Small intestine (tissue), 7 donors: ENCODE measurements around the gene SNX8. TPM values are rescaled to one million over a fixed set of nuclear protein-coding genes. Genes with fewer than 3 reads are reported as not detected.

Experiments
- DNase-seq, 2 donors: peaks; one replicate each; pipeline versions ENCODE4 v3.0.0 to v3.0.0-alpha.2; 2013
- FAIRE-seq: peaks from 2 replicates; lab custom pipeline; 2012; peaks lifted over from hg19 to GRCh38; lab: Jason Lieb, UNC
- H3K27ac ChIP-seq, 3 donors: one replicate each; pipeline ENCODE4 v1.5.1; 2013; ENCODE audit warnings: low read length in 2 of 3, mild to moderate bottlenecking in 2 of 3, control low read depth in 1 of 3, inconsistent platforms in 1 of 3, low read depth in 1 of 3, moderate library complexity in 1 of 3
- H3K27me3 ChIP-seq, 3 donors: one replicate each; pipeline ENCODE4 v1.6.1; 2013; ENCODE audit warnings: low read length in 3 of 3, inconsistent platforms in 1 of 3; ENCODE audit not compliant: control insufficient read depth in 3 of 3, insufficient read depth in 3 of 3
- H3K36me3 ChIP-seq, 3 donors: one replicate each; pipeline ENCODE4 v1.6.1; 2013; ENCODE audit warnings: low read length in 3 of 3, inconsistent platforms in 1 of 3, low read depth in 1 of 3, mild to moderate bottlenecking in 1 of 3, moderate library complexity in 1 of 3; ENCODE audit not compliant: control insufficient read depth in 3 of 3, insufficient read depth in 2 of 3
- H3K4me1 ChIP-seq, 3 donors: one replicate each; pipeline ENCODE4 v1.6.1; 2013; ENCODE audit warnings: low read length in 2 of 3, inconsistent platforms in 1 of 3, low read depth in 1 of 3, mild to moderate bottlenecking in 1 of 3, moderate library complexity in 1 of 3; ENCODE audit not compliant: control insufficient read depth in 3 of 3, insufficient read depth in 2 of 3
- H3K4me3 ChIP-seq, 3 donors: one replicate each; pipeline ENCODE4 v1.5.1; 2013; ENCODE audit warnings: low read length in 3 of 3, control low read depth in 1 of 3, inconsistent platforms in 1 of 3, low read depth in 1 of 3, mild to moderate bottlenecking in 1 of 3, moderate library complexity in 1 of 3
- H3K9me3 ChIP-seq, 2 donors: one replicate each; pipeline ENCODE4 v1.6.1; 2013; ENCODE audit warnings: low read depth in 1 of 2, low read length in 1 of 2; ENCODE audit not compliant: control insufficient read depth in 2 of 2, insufficient read depth in 1 of 2
- WGBS, 3 donors: extraction: QIAGEN DNeasy Blood & Tissue Kit; methylation state at CpG; one replicate each; pipeline ENCODE4 v1.1.7; 2013; 5-methylcytosine and 5-hydroxymethylcytosine counted together
- polyA plus RNA-seq, 4 donors: library from polyadenylated mRNA; stranded (reverse) in 3 of 4; unstranded in 1 of 4; fragments of 200-250 nt in 3 of 4; fragments of 120-200 nt in 1 of 4; gene quantifications; one replicate each; pipeline versions ENCODE4 v1.2.1 to v1.2.3, GENCODE V29; 2013
- donor health status: healthy with polysubstance abuse.
- donor health status: control.
- donor health status: control.
- donor health status: Bipolar disorder and iron deficiency.
- donor health status: healthy.

The SNX8 gene
- polyA plus RNA-seq, 4 donors = 17.5 to 39.7 (median 19.2) TPM

- DNase-seq = no peak
- Histone ChIP-seq H3K36me3 (peaks cover 0 to 38% (median 0%) of the 10 kb centered on the region in 3 donors), H3K27me3 (no peaks in the 10 kb centered on the region), H3K27ac (no peak overlapping the region), H3K4me3 (no peak overlapping the region), H3K4me1 (peaks cover 0 to 24% (median 3%) of the 10 kb centered on the region in 3 donors), H3K9me3 (no peaks in the 10 kb centered on the region)
- no peak for FAIRE-seq
- 78 to 86% (median 80%) methylated on average over 33 to 36 of the region's 36 CpGs for WGBS, 3 donors
These were observed 66.9 kb downstream of the SNX8 start for GRCh38 chr7:2247141-2247995.

- DNase-seq (no peak), FAIRE-seq (no peak)
- H3K9me3 ChIP-seq = no peaks in the 10 kb centered on the region
- peaks cover 0 to 27% (median 3%) of the 10 kb centered on the region in 3 donors for H3K4me1 ChIP-seq
- no peak overlapping the region for H3K4me3 ChIP-seq
- 66 to 81% (median 81%) methylated on average over 22 of the region's 22 CpGs for WGBS, 3 donors
- no peaks in the 10 kb centered on the region for H3K27me3 ChIP-seq
- no peak overlapping the region for H3K27ac ChIP-seq
- H3K36me3 ChIP-seq = peaks cover 0 to 26% (median 0%) of the 10 kb centered on the region in 3 donors
These were observed 68.2 kb downstream of the SNX8 start for GRCh38 chr7:2245883-2246675.

- H3K9me3 ChIP-seq = no peaks in the 10 kb centered on the region
- FAIRE-seq = no peak
- no peaks in the 10 kb centered on the region for H3K27me3 ChIP-seq
- peaks cover 0 to 17% (median 0%) of the 10 kb centered on the region in 3 donors for H3K36me3 ChIP-seq
- DNase-seq = peak in 1 of 2 donors; percentile 47
- H3K27ac ChIP-seq = peak overlapping the region in 1 of 3 donors; percentile 18
- WGBS, 3 donors = 67 to 83% (median 69%) methylated on average over 25 of the region's 25 CpGs
- H3K4me3 ChIP-seq = no peak overlapping the region
- H3K4me1 ChIP-seq = peaks cover 0 to 28% (median 3%) of the 10 kb centered on the region in 3 donors
These were observed 69.7 kb downstream of the SNX8 start for GRCh38 chr7:2244404-2244995.

- H3K36me3 ChIP-seq = peaks cover 2 to 20% (median 6%) of the 10 kb centered on the region in 3 donors
- H3K27me3 ChIP-seq = no peaks in the 10 kb centered on the region
- 77 to 89% (median 85%) methylated on average over 12 of the region's 12 CpGs for WGBS, 3 donors
- no peaks in the 10 kb centered on the region for H3K9me3 ChIP-seq
- FAIRE-seq (no peak), DNase-seq (no peak)
- H3K27ac ChIP-seq = no peak overlapping the region
- H3K4me1 ChIP-seq = peaks cover 0 to 28% (median 3%) of the 10 kb centered on the region in 3 donors
- no peak overlapping the region for H3K4me3 ChIP-seq
These were observed 70.8 kb downstream of the SNX8 start for GRCh38 chr7:2243458-2243857.

GRCh38 chr7:2242541-2243429 is 71.5 kb downstream of the SNX8 start:
- DNase-seq (peak; percentile 25 to 47), FAIRE-seq (no peak)
- Histone ChIP-seq H3K9me3 (no peaks in the 10 kb centered on the region), H3K4me3 (peak overlapping the region; percentile 71 to 99 (median 97)), H3K27ac (peak overlapping the region in 1 of 3 donors; percentile 60), H3K4me1 (peaks cover 0 to 28% (median 3%) of the 10 kb centered on the region in 3 donors), H3K27me3 (no peaks in the 10 kb centered on the region), H3K36me3 (peaks cover 8 to 27% (median 12%) of the 10 kb centered on the region in 3 donors)
- 13 to 22% (median 16%) methylated on average over 21 of the region's 21 CpGs for WGBS, 3 donors

- H3K4me3 ChIP-seq = peak within 1 kb of the TSS; percentile 71 to 99 (median 97)
- no peaks in the 10 kb centered on the region for H3K9me3 ChIP-seq
- peaks cover 0 to 28% (median 3%) of the 10 kb centered on the region in 3 donors for H3K4me1 ChIP-seq
- DNase-seq (peak; percentile 78 to 91), FAIRE-seq (no peak)
- peak within 1 kb of the TSS in 1 of 3 donors; percentile 60 for H3K27ac ChIP-seq
- 0 to 1% (median 0%) methylated on average over 71 to 81 of the region's 81 CpGs for WGBS, 3 donors
- H3K27me3 ChIP-seq = no peaks in the 10 kb centered on the region
- peaks cover 9 to 36% (median 12%) of the 10 kb centered on the region in 3 donors for H3K36me3 ChIP-seq
These were observed 72.4 kb downstream of the SNX8 start, which contains the start of the genes MRM2 and NUDT1 for GRCh38 chr7:2241580-2242540. Gene MRM2 (minus strand): TSS chr7:2242205. CDS start chr7:2242169, 36 bp downstream. Gene NUDT1 (plus strand): TSS chr7:2242226. CDS start chr7:2244575, 2,349 bp downstream.

- 96 to 97% (median 97%) methylated on average over 17 of the region's 17 CpGs for WGBS, 3 donors
- H3K27ac ChIP-seq = no peak overlapping the region
- DNase-seq (no peak), FAIRE-seq (no peak)
- H3K27me3 ChIP-seq = no peaks in the 10 kb centered on the region
- peaks cover 0 to 23% (median 3%) of the 10 kb centered on the region in 3 donors for H3K4me1 ChIP-seq
- no peak overlapping the region for H3K4me3 ChIP-seq
- H3K36me3 ChIP-seq = peaks cover 12 to 50% (median 13%) of the 10 kb centered on the region in 3 donors
- no peaks in the 10 kb centered on the region for H3K9me3 ChIP-seq
These were observed 75.0 kb downstream of the SNX8 start for GRCh38 chr7:2239242-2239641.
